GM12891 (cell line): ENCODE data around the gene ZNF212.

Source experiments
- POLR2A ChIP-seq: IDR thresholded peaks from 2 replicates; pipeline ENCODE4 v1.6.1; 2011; ENCODE audit warnings: low read depth, low read length, control low read depth
- POLR2AphosphoS5 ChIP-seq: IDR thresholded peaks from 2 replicates; pipeline ENCODE4 v1.6.1; 2011; ENCODE audit warnings: low read depth, low read length, control low read depth
- POU2F2 ChIP-seq: IDR thresholded peaks from 2 replicates; pipeline ENCODE4 v1.6.1; 2011; ENCODE audit warnings: low read depth, mild to moderate bottlenecking, control low read depth, low read length, moderate library complexity

DNA sequence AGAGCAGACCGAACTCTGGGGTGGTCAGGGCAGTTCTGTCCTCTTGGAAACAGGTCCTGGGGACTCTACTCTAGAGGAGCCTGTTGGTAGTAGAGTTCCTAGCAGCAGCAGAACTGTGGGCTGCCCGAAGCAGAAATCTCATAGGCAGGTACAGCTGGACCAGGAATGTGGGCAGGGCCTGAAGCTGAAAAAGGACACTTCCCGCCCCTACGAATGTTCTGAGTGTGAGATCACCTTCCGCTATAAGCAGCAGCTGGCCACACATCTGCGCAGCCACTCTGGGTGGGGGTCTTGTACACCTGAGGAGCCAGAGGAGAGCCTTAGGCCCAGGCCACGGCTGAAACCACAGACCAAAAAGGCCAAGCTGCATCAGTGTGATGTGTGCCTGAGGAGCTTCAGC is 14.2 kb downstream of the ZNF212 start:
- TF ChIP-seq POLR2AphosphoS5 (no peak), POLR2A (no peak), POU2F2 (no peak)
